Stimulated activated naive CD8-positive, alpha-beta T cell treated with anti-CD3 and anti-CD28 coated beads, Interleukin-15, amount 100 ng/mL, for 72 hours (primary cell): Measurements from ENCODE around the gene PROCA1.

Experiments
- ATAC-seq: fragments of 150-1000 bp; cut with Tn5 transposase; 2 replicates; pipeline ENCODE4 v1.10.0; 2021; ENCODE audit warnings: mild to moderate bottlenecking, moderate library complexity
- DNase-seq, 2 donors: peaks; one replicate each; pipeline ENCODE4 v3.0.0; 2021 to 2022
- H3K27ac Mint-ChIP-seq, 2 donors: one replicate each; pipeline ENCODE4 v1.8.0; 2022; ENCODE audit warnings: mild to moderate bottlenecking in 2 of 2, mixed read lengths in 2 of 2, moderate library complexity in 2 of 2
- H3K27me3 Mint-ChIP-seq: one replicate; pipeline ENCODE4 v1.8.0; 2022; ENCODE audit warnings: mixed read lengths
- H3K4me1 Mint-ChIP-seq: one replicate; pipeline ENCODE4 v1.8.0; 2022; ENCODE audit warnings: mild to moderate bottlenecking, mixed read lengths
- H3K4me3 Mint-ChIP-seq, 2 donors: one replicate each; pipeline ENCODE4 v1.8.0; 2022; ENCODE audit warnings: mild to moderate bottlenecking in 2 of 2, mixed read lengths in 2 of 2, moderate library complexity in 1 of 2
- H3K9me3 Mint-ChIP-seq, 2 donors: one replicate each; pipeline ENCODE4 v1.8.0; 2022; ENCODE audit warnings: mixed read lengths in 2 of 2

PROCA1 gene, protein sequence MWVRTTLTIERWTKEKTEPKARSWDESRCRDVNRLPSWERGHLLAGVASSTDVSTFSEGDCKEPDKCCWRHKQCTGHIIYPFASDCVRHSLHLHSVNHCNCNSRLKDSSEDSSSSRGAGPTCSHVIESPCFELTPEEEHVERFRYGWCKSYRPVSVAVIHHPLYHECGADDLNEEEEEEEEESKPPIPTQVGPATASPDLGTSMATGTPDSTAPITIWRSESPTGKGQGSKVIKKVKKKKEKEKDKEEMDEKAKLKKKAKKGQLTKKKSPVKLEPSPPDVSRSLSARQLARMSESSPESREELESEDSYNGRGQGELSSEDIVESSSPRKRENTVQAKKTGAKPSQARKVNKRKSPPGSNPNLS

DNA sequence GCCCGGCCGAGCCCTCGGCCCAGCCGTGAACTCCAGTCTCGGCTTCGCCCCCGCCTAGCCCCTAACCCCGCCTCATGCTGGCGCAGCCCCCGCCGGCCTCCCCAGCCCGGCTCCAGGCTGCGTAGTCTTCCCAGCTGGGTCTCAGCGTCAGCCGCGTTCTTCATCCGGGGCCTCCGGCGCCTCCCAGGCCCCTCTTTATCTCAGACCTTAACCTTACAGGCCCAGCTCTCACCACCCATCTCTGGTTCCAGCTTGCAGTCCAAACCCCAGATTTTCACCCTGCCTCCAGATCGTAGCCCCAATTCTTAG is at the start of gene PROCA1:
PROCA1 (minus strand) TSS at position 166 of the 309 bp plus-strand sequence. CDS start 228 bp downstream, outside the sequence.
- Mint-ChIP-seq H3K9me3 (no peaks in the 10 kb centered on the region), H3K4me3 (peak within 1 kb of the TSS; percentile 86 to 92), H3K4me1 (peaks cover 22% of the 10 kb centered on the region), H3K27ac (peak within 1 kb of the TSS; percentile 94 to 97), H3K27me3 (peaks cover 31% of the 10 kb centered on the region)
- DNase-seq (no peak), ATAC-seq (peak; percentile 59)

DNA sequence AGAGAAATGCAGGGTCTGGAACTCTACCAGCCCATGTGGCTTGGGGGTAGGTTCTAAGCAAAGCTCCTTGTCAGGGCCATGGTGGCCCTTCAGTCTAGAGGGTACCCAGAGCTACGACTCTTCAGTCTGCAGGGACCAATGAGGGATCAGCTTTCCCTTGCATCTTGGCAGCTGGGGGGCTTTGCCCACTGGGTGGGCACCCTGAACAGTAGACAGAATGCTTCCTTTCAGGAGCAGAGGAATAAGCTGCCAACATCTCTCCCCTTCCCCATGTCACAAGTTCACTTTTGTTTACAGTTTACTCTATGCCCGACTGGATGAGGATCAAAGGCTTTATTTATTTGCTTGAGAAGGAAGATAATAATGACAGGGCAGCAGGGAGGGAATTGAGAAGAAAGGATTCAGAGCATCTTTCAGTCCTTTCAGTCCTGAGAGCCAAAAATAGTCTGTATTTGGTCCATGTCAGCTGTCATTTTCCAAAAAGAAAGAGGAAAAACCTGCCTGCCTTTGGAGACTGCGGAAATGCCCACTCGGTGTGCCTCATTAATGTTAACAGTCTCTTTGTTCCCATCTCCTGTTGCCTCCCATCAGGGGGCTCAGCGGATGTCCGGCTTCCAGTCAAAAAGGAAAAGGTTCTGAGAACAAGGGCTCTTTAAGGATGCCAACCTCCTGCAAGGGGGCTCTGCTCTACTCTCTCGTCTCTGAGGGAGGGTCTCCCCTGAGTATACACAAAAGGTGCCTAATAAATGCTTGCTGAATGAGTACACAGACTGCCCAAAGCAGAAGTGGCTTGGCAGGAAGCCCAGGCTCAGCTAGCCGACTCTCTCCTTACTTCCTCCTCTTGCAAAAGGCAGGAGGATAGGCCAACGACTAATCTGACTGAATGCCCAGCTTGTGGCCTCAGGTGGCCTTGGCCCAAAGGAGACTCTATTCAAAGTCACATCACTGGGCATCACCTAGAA is 49.2 kb upstream of the PROCA1 start:
- Mint-ChIP-seq H3K9me3 (no peaks in the 10 kb centered on the region), H3K27ac (peak overlapping the region; percentile 7 to 63), H3K27me3 (no peaks in the 10 kb centered on the region), H3K4me3 (no peak overlapping the region), H3K4me1 (peaks cover 24% of the 10 kb centered on the region)
- no peak for DNase-seq
- no peak for ATAC-seq

DNA sequence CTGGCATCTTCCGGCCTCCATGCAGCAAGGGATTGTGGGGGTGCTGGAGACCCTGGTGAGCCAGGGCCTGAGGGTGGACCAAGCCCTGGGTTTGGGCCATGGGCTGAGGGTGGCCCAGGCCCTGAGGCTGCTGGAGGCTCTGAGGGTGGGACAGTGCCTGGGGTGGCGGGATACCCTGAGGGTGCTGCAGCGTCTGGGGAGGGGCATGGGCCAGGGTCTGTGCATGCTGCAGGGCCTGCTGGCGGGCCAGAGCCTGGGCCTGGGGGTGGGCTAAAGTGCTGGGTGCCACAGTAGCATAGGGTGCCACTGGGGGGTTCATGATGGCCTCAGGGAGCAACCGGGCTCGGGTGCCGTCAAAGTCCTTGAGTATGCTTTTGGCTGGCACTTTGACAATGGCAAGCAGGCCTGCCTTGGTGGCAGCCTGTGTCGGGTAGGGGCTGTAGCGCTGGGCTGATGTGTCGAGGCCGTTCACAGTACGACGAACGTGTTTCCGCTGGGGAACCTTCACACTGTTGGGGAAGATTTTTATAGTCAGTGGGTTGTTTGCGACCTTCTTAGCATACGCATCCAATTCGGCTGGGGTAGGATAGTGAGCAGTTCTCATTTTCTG is 47.7 kb upstream of the PROCA1 start:
- H3K27ac Mint-ChIP-seq, result peak overlapping the region in 1 of 2 donors; percentile 71
- H3K27me3 Mint-ChIP-seq, result no peaks in the 10 kb centered on the region
- no peak overlapping the region for H3K4me3 Mint-ChIP-seq
- no peak for DNase-seq
- H3K4me1 Mint-ChIP-seq, result peaks cover 18% of the 10 kb centered on the region
- ATAC-seq, result no peak
- no peaks in the 10 kb centered on the region for H3K9me3 Mint-ChIP-seq

DNA sequence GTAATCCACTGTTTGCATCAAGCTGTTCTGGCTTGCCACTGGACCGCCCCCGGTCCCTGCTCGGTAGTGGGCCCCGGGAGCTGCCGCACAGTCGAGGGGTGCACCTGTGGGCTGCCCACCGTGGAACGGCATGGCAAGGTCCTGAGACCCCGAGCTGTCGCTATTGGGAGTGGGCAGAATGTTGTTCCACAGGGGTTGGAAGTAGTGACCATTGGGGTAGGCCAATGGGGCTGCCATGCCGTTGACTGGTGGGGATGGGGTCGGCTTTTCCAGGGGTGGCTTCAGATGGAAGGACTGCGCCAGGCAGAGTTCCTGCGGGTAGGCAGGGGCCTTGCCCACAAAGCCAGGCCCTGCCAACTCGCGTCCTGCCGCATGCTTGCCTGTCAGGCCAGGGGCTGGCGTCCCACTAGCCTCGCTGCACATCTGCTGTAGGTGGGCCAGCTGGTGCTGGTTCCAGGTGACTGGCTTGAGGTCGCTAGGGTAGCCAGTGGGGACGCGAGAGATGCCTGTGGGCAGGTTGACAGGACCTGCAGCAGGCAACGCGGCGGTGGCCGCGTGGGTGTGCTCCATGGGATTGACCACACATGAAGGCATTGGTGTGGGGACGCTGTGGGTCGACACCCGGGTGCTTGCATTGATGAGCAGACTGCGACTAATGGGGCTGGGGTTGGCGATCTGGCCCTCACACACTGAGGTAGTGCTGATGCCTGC is 46.9 kb upstream of the PROCA1 start:
- peaks cover 13% of the 10 kb centered on the region for H3K4me1 Mint-ChIP-seq

DNA sequence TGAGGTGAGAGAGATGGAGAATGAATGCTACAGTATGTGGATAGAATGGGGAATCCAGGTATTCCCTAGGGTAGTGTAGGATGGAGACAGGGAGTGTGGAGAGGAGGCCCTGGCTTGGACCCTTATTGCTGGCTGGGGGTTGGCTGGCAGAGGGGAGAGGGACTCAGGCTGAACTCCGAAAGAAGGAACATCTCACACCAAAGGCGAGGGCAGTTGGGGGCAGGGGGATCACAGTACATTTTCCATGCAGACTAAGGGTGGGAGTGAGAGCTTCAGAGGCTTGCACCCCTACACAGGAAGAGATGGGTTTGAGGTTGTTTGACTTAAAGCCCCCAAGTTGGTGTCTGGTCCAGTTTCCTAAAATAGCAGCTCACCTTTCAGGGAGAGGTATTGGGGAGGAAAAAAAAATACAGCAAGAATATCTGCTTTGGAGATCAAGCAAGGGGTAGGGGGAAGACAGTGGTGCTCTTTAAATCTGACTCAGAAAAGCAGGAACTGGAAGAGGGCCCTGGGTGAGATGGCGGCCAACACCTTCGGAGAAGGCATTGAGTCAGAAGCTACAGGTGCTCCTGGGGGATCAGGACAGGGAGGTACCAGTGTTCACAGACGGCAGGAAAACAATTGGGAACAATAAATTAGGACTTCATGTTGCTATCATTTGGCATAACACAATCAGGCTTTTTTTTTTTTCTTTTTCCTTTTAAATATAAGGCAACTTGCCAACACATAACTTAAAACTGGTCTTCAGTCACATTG is 44.5 kb upstream of the PROCA1 start:
- H3K4me1 Mint-ChIP-seq, result peaks cover 5% of the 10 kb centered on the region
- ATAC-seq (no peak), DNase-seq (no peak)
- H3K27me3 Mint-ChIP-seq, result no peaks in the 10 kb centered on the region
- H3K9me3 Mint-ChIP-seq, result no peaks in the 10 kb centered on the region
- H3K27ac Mint-ChIP-seq, result peak overlapping the region in 1 of 2 donors; percentile 69
- no peak overlapping the region for H3K4me3 Mint-ChIP-seq

More for the DNA sequence above, 46.9 kb upstream of the PROCA1 start:
- Mint-ChIP-seq H3K4me3 (peak overlapping the region in 1 of 2 donors; percentile 16), H3K27ac (peak overlapping the region in 1 of 2 donors; percentile 71), H3K9me3 (no peaks in the 10 kb centered on the region), H3K27me3 (no peaks in the 10 kb centered on the region)
- DNase-seq (no peak), ATAC-seq (no peak)

DNA sequence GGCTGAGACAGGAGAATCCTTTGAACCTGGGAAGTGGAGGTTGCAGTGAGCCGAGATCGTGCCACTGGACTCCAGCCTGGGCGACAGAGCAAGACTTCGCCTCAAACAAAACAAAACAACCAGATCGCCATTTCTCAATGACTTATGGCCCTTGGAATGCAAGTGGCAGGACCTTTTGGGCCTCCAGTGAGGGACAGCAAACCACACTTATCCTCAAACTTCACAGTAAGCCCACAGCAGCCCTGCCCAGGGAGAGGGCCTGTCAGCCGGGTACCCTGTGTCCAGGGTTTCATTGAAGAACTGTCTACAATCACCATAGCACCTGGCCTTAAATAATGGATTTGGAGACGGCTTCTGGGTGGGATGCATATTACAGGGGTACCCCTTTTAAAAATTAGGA is 43.8 kb upstream of the PROCA1 start:
- H3K27ac Mint-ChIP-seq, result no peak overlapping the region
- H3K4me3 Mint-ChIP-seq, result no peak overlapping the region

DNA sequence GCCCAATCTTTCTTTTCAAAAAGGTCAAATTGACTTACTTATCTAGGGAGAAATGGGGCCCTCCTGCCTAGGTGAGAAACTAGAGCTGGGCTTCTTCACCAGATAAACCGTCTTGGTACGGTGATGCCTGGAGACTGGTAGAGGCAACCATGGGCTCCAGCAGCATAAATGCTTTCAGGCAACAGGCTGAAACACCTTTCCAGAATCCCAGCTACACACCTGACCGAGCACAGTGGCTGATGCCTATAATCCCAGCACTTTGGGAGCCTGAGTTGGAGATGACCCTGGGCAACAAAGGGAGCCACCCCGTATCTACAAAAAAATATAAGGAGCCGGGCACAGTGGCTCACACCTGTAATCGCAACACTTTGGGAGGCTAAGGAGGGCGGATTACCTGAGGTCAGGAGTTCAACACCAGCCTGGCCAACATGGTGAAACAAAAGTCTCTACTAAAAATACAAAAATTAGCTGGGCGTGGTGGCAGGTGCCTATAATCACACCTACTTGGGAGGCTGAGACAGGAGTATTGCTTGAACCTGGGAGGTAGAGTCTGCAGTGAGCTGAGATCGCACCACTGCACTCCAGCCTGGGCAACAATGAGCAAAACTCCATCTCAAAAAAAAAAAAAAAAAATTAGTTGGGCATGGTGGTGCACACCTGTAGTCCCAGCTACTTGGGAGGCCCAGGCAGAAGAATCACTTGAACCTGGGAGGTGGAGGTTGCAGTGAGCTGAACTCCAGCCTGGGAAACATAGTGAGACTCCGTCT is 40.1 kb upstream of the PROCA1 start:
- H3K9me3 Mint-ChIP-seq, result no peaks in the 10 kb centered on the region
- H3K4me1 Mint-ChIP-seq, result peaks cover 32% of the 10 kb centered on the region
- H3K4me3 Mint-ChIP-seq, result no peak overlapping the region
- DNase-seq, result no peak
- no peaks in the 10 kb centered on the region for H3K27me3 Mint-ChIP-seq
- H3K27ac Mint-ChIP-seq, result peak overlapping the region in 1 of 2 donors; percentile 12
- no peak for ATAC-seq

More for the DNA sequence above, 43.8 kb upstream of the PROCA1 start:
- no peak for DNase-seq
- no peak for ATAC-seq
- H3K4me1 Mint-ChIP-seq, result peaks cover 5% of the 10 kb centered on the region
- no peaks in the 10 kb centered on the region for H3K27me3 Mint-ChIP-seq
- no peaks in the 10 kb centered on the region for H3K9me3 Mint-ChIP-seq

DNA sequence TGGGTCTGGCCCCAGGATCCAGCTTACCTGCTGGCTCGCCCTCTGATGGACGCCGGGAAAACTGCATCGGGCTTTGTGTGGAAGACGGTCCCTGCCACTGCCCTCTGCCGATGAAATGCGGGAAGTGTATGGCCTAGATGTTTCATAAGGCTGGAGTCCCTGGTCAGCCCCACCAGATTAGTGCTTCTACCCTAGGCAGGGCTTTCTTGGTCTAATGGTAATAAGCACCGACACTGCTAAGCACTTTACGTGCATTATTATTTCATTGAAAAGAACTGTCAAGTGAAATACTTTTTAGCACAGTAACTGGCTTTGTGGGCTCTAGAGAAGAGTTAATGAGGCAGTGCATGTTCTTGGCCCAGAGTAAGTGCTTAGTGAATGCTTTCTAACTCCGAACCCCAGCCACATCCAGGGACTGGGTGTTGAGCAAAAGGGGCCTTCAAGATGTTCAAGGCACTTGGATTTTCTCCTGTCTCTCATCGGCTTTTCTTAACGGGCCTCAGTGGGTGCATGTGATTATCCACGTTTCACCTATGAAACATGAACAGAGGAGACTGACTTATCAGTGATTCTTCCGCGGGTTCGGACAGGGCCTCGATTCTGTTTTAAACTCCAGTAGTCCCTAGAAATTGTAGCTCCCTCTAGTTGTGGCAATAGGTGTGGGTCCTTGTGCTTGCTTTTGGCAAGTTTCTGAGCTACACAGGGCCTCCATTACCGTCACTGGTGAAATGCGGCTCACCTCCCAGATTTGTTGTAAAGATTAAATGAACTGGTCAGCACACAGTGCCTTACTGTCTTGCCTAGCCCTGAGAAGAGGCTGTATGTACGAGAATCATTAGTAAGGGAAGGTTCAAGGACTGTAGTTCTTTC is 38.7 kb upstream of the PROCA1 start:
- H3K27me3 Mint-ChIP-seq, result no peaks in the 10 kb centered on the region
- peak overlapping the region; percentile 33 to 54 for H3K4me3 Mint-ChIP-seq
- DNase-seq, result peak; percentile 88
- peaks cover 43% of the 10 kb centered on the region for H3K4me1 Mint-ChIP-seq
- peak; percentile 85 for ATAC-seq
- H3K9me3 Mint-ChIP-seq, result no peaks in the 10 kb centered on the region
- peak overlapping the region in 1 of 2 donors; percentile 55 for H3K27ac Mint-ChIP-seq

DNA sequence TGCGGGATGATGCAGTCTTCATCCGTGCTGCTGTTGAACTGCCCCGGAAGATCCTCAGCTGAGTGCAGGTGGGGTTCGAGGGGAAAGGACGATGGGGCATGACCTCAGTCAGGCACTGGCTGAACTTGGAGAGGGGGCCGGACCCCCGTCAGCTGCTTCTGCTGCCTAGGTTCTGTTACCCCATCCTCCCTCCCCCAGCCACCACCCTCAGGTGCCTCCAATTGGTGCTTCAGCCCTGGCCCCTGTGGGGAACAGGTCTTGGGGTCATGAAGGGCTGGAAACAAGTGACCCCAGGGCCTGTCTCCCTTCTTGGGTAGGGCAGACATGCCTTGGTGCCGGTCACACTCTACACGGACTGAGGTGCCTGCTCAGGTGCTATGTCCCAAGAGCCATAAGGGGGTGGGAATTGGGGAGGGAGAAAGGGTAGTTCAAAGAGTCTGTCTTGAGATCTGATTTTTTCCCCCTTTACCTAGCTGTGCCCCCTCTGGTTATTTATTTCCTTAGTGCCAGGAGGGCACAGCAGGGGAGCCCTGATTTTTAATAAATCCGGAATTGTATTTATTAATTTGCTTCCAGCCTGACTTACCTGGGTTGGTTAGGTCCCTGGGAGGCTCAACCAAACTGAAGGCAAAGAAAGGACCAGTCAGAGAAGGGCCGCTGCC is 38.0 kb upstream of the PROCA1 start:
- Mint-ChIP-seq H3K27ac (peak overlapping the region in 1 of 2 donors; percentile 55), H3K27me3 (no peaks in the 10 kb centered on the region), H3K9me3 (no peaks in the 10 kb centered on the region), H3K4me3 (peak overlapping the region; percentile 54 to 62), H3K4me1 (peaks cover 43% of the 10 kb centered on the region)
- DNase-seq (no peak), ATAC-seq (peak; percentile 4)

DNA sequence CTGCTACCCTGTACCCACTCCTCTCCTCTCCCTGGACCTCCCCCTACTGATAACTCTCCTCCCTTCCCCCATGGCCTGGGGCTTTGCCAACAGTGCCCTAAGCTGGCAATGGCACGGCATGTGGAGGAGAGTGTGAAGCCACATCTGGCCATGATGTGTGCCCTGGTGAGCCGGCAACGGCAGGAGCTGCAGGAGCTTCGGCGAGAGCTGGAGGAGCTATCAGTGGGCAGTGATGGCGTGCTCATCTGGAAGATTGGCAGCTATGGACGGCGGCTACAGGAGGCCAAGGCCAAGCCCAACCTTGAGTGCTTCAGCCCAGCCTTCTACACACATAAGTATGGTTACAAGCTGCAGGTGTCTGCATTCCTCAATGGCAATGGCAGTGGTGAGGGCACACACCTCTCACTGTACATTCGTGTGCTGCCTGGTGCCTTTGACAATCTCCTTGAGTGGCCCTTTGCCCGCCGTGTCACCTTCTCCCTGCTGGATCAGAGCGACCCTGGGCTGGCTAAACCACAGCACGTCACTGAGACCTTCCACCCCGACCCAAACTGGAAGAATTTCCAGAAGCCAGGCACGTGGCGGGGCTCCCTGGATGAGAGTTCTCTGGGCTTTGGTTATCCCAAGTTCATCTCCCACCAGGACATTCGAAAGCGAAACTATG is 37.3 kb upstream of the PROCA1 start:
- Mint-ChIP-seq H3K4me3 (peak overlapping the region; percentile 35 to 62), H3K4me1 (peaks cover 43% of the 10 kb centered on the region), H3K9me3 (no peaks in the 10 kb centered on the region), H3K27ac (no peak overlapping the region), H3K27me3 (no peaks in the 10 kb centered on the region)
- DNase-seq (no peak), ATAC-seq (no peak)

DNA sequence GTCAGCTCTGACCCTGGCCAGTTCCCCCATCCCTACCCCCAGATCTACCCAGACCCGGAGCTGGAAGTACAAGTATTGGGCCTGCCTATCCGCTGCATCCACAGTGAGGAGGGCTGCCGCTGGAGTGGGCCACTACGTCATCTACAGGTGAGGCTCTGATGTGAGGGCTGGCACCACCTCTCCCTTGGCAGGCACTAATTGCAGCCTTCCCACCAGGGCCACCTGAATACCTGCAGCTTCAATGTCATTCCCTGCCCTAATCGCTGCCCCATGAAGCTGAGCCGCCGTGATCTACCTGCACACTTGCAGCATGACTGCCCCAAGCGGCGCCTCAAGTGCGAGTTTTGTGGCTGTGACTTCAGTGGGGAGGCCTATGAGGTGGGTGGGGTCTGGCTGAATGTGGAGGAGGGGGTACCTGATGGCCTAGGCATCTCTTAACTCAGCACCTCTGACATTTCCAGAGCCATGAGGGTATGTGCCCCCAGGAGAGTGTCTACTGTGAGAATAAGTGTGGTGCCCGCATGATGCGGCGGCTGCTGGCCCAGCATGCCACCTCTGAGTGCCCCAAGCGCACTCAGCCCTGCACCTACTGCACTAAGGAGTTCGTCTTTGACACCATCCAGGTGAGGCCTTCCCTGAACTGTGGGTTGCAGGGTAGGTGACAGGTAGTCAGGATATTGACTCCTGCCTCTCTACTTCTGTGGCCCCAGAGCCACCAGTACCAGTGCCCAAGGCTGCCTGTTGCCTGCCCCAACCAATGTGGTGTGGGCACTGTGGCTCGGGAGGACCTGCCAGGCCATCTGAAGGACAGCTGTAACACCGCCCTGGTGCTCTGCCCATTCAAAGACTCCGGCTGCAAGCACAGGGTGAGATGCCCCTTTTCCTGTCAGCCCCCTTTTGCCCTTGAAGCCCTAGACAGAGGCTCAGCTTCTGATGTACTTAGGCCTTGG is 36.4 kb upstream of the PROCA1 start:
- ATAC-seq (no peak), DNase-seq (no peak)
- peaks cover 45% of the 10 kb centered on the region for H3K4me1 Mint-ChIP-seq
- peak overlapping the region in 1 of 2 donors; percentile 90 for H3K27ac Mint-ChIP-seq
- H3K4me3 Mint-ChIP-seq, result peak overlapping the region; percentile 42 to 62
- no peaks in the 10 kb centered on the region for H3K9me3 Mint-ChIP-seq
- no peaks in the 10 kb centered on the region for H3K27me3 Mint-ChIP-seq
